Kidney (tissue), 14 donors: Measurements from ENCODE around the gene CPLX1. TPM values are rescaled to one million over a fixed set of nuclear protein-coding genes. Genes with fewer than 3 reads are reported as not detected.

Experiments used
- DNase-seq, 5 donors: peaks; one replicate each; pipeline ENCODE4 v3.0.0-alpha.2; 2013 to 2020
- FAIRE-seq: peaks from 2 replicates; lab custom pipeline; 2012; peaks lifted over from hg19 to GRCh38; lab: Jason Lieb, UNC
- H3K27ac ChIP-seq, 2 donors: one replicate each; pipeline ENCODE4 v1.7.0; 2013; ENCODE audit warnings: low read depth in 2 of 2, low read length in 2 of 2, inconsistent platforms in 1 of 2
- H3K27me3 ChIP-seq: one replicate; pipeline ENCODE4 v1.7.1; 2013; ENCODE audit warnings: low read length, inconsistent platforms; ENCODE audit not compliant: control insufficient read depth, insufficient read depth
- H3K36me3 ChIP-seq, 3 donors: one replicate each; pipeline versions ENCODE4 v1.7.0 to v1.7.1; 2013; ENCODE audit warnings: low read length in 3 of 3, control low read depth in 1 of 3, inconsistent platforms in 1 of 3; ENCODE audit not compliant: insufficient read depth in 3 of 3, control insufficient read depth in 2 of 3
- H3K4me1 ChIP-seq, 3 donors: one replicate each; pipeline versions ENCODE4 v1.7.0 to v1.7.1; 2013; ENCODE audit warnings: low read length in 3 of 3, inconsistent platforms in 1 of 3, low read depth in 1 of 3; ENCODE audit not compliant: control insufficient read depth in 2 of 3, insufficient read depth in 2 of 3
- H3K4me3 ChIP-seq, 3 donors: one replicate each; pipeline versions ENCODE4 v1.7.0 to v1.8.1; 2013; ENCODE audit warnings: low read length in 3 of 3, control low read depth in 1 of 3, inconsistent platforms in 1 of 3
- H3K9ac ChIP-seq, 3 donors: one replicate each; pipeline versions ENCODE4 v1.7.0 to v1.7.1; 2013; ENCODE audit warnings: low read length in 3 of 3, control low read depth in 1 of 3, inconsistent platforms in 1 of 3
- H3K9me3 ChIP-seq, 3 donors: one replicate each; pipeline versions ENCODE4 v1.7.0 to v1.7.1; 2013; ENCODE audit warnings: low read length in 3 of 3, control low read depth in 1 of 3, inconsistent platforms in 1 of 3; ENCODE audit not compliant: control insufficient read depth in 2 of 3, insufficient read depth in 1 of 3
- CTCF ChIP-seq: IDR thresholded peaks from 3 replicates; pipeline ENCODE4 v1.5.1; 2012; ENCODE audit warnings: mild to moderate bottlenecking, moderate library complexity, borderline replicate concordance; ENCODE audit not compliant: insufficient read depth; ENCODE audit errors: extremely low read depth
- intact Hi-C: fragments of 100-400 bp; cut with DNase I; formaldehyde crosslinking; loops from one replicate; pipeline ENCODE4 v1.11.1; 2022
- polyA plus RNA-seq: library from polyadenylated mRNA; stranded (reverse); fragments of 350-450 nt; fragmentation: Illumina TruSeq; extraction: RNeasy Lipid Tissue Mini Kit (QIAGEN cat#74804); gene quantifications from one replicate; pipeline ENCODE4 v1.2.3, GENCODE V29; 2014; ENCODE audit warnings: low read depth, low replicate concordance; ENCODE audit not compliant: insufficient read depth
- total RNA-seq: library from RNA; stranded (reverse); fragmentation: NEBNext Ultra II Directional; extraction: Animal tissue kit (Norgen Biotek cat#: 25700); gene quantifications from one replicate; pipeline ENCODE4 v1.2.1, GENCODE V29; 2021
- donor health status: control.
- donor health status: control.
- donor health status: control.
- donor health status: control.
- donor health status: control.
- donor health status: DM: yes; HTN: yes; CAD: no.
- donor health status: Normal renal cell carcinoma (clear cell type).

CPLX1 gene
- total and polyA plus RNA-seq, 2 donors from 2014 or later, result 3.9 to 10.2 TPM

GRCh38 chr4:836750-837301 lies 10.9 kb upstream of the CPLX1 start:
- no peak overlapping the region for H3K27ac ChIP-seq
- H3K9ac ChIP-seq, result no peak overlapping the region
- DNase-seq (peak in 1 of 5 donors; percentile 59), FAIRE-seq (no peak)
- H3K27me3 ChIP-seq, result no peaks in the 10 kb centered on the region
- H3K4me3 ChIP-seq, result no peak overlapping the region
- no peak for TF ChIP-seq CTCF
- H3K4me1 ChIP-seq, result no peaks in the 10 kb centered on the region
- peaks cover 0 to 11% (median 2%) of the 10 kb centered on the region in 3 donors for H3K9me3 ChIP-seq
- H3K36me3 ChIP-seq, result no peaks in the 10 kb centered on the region
- intact Hi-C loops, result no loop called here

GRCh38 chr4:836003-836511 lies 10.1 kb upstream of the CPLX1 start:
- intact Hi-C loops, result no loop called here
- no peak for FAIRE-seq
- no peaks in the 10 kb centered on the region for H3K36me3 ChIP-seq
- no peak overlapping the region for H3K27ac ChIP-seq
- H3K27me3 ChIP-seq, result no peaks in the 10 kb centered on the region
- H3K4me1 ChIP-seq, result no peaks in the 10 kb centered on the region
- H3K9me3 ChIP-seq, result peaks cover 0 to 16% (median 3%) of the 10 kb centered on the region in 3 donors
- TF ChIP-seq CTCF, result no peak
- peak in 1 of 5 donors; percentile 61 for DNase-seq
- H3K9ac ChIP-seq, result no peak overlapping the region
- no peak overlapping the region for H3K4me3 ChIP-seq

- FAIRE-seq (no peak), DNase-seq (peak in 1 of 5 donors; percentile 69)
- no peak overlapping the region for H3K4me3 ChIP-seq
- H3K27me3 ChIP-seq, result no peaks in the 10 kb centered on the region
- no peak overlapping the region for H3K9ac ChIP-seq
- H3K36me3 ChIP-seq, result no peaks in the 10 kb centered on the region
- H3K27ac ChIP-seq, result no peak overlapping the region
- intact Hi-C loops, result no loop called here
- H3K4me1 ChIP-seq, result no peaks in the 10 kb centered on the region
- H3K9me3 ChIP-seq, result peaks cover 0 to 16% (median 3%) of the 10 kb centered on the region in 3 donors
- no peak for TF ChIP-seq CTCF
These were observed 9.4 kb upstream of the CPLX1 start for GRCh38 chr4:835148-836002.
